ENCODE measurements around the gene RGL1.

- TF ChIP-seq POLR2AphosphoS5 (IDR thresholded peaks at IDR 0.05; ENCODE audit: low read depth, low read length) (no peak), CTCF (IDR thresholded peaks at IDR 0.05 in 2 of 3, conservative IDR thresholded peaks at IDR 0.05 in 1 of 3; ENCODE audit: borderline replicate concordance in 1 of 3, insufficient read depth in 1 of 3, low read depth in 2 of 3, low read length in 2 of 3) (no peak), REST (IDR thresholded peaks at IDR 0.05; ENCODE audit: low read depth) (no peak), ZBTB33 (IDR thresholded peaks at IDR 0.05; ENCODE audit: extremely low read depth, insufficient replicate concordance, low read length) (no peak), POLR2A (IDR thresholded peaks at IDR 0.05; ENCODE audit: borderline replicate concordance, extremely low read depth, insufficient read depth, insufficient read length) (no peak), MAX (IDR thresholded peaks at IDR 0.05) (no peak), JUND (IDR thresholded peaks at IDR 0.05) (no peak), SIN3A (IDR thresholded peaks at IDR 0.05; ENCODE audit: low read depth) (no peak), ZNF274 (IDR thresholded peaks at IDR 0.05; ENCODE audit: low read depth, low read length) (no peak)
Observed at GRCh38 chr1:183756326-183756725, 48.6 kb upstream of the RGL1 start.
